Measurements from ENCODE around the gene UQCRH. TPM values are rescaled to one million over a fixed set of nuclear protein-coding genes. Genes with fewer than 3 reads are reported as not detected.

UQCRH gene
- total RNA-seq, 2 donors from 2014 or later: 375 to 400 TPM

DNA sequence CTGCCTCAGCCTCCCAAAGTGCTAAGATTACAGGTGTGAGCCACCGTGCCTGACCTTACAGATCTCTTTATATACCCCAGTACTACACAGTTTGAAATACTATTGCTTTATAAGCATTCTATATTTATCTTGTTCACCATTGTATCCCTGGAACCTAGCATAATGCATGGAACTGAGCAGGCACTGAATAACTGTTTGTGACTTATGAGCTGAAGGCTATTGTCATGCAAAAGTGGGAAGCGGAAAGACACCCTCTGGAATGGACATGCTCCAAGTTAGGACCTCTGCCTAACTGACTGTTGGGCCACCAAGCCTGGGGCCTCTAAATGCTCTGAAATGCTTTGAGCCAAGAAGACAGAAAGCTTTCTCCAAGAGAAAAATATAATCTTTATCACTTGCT lies 8.2 kb upstream of the UQCRH start:
- Mint-ChIP-seq H3K36me3 (ENCODE audit: low read depth) (peaks cover 49% of the 10 kb centered on the region), H3K27ac (no peak overlapping the region), H3K4me3 (no peak overlapping the region), H3K9me3 (no peaks in the 10 kb centered on the region), H3K27me3 (ENCODE audit: insufficient read depth) (no peaks in the 10 kb centered on the region), H3K4me1 (peaks cover 13% of the 10 kb centered on the region)
- H3K36me3 ChIP-seq (ENCODE audit: control insufficient read depth, insufficient read depth, low read length): peaks cover 67% of the 10 kb centered on the region
- no peak for DNase-seq
- WGBS, 2 experiments (ENCODE audit: insufficient coverage in 1 of 2, insufficient read length in 1 of 2): 94% methylated on average over 2 of the region's 2 CpGs
- no peaks in the 10 kb centered on the region for H3K4me1 ChIP-seq (ENCODE audit: control insufficient read depth, insufficient read depth, low read length)
- H3K9me3 ChIP-seq (ENCODE audit: control insufficient read depth, low read length): no peaks in the 10 kb centered on the region
- H3K4me3 ChIP-seq (ENCODE audit: low read length): no peak overlapping the region
- H3K9ac ChIP-seq (ENCODE audit: extremely low read depth, low read length, poor library complexity, severe bottlenecking): no peak overlapping the region
- H3K27me3 ChIP-seq (ENCODE audit: control insufficient read depth, insufficient read depth, low read length, poor library complexity, severe bottlenecking): no peaks in the 10 kb centered on the region
- H3K27ac ChIP-seq (ENCODE audit: low read depth, low read length): no peak overlapping the region
- no peak for TF ChIP-seq CTCF (conservative IDR thresholded peaks at IDR 0.05)

DNA sequence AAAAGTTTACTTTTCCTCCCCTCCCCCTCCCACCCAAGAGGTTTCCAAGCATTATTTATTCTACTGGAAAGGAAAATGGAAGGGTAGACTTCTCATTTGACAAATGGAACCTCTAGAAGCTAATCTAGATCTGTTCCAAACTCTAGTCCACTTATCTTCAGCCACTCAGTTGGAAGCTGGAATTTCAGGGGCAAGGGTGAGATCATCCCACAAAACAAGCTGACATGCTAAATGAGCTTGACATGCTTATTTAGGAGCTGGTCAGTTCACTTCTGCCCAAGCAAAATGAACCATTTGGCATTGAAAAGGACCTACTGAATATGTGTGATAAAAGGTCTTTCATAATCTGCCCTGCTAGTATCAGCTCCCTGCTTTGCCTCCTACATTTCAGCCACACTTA lies 5.1 kb upstream of the UQCRH start:
- H3K27me3 Mint-ChIP-seq (ENCODE audit: insufficient read depth): no peaks in the 10 kb centered on the region
- H3K27me3 ChIP-seq (ENCODE audit: control insufficient read depth, insufficient read depth, low read length, poor library complexity, severe bottlenecking): no peaks in the 10 kb centered on the region
- peaks cover 38% of the 10 kb centered on the region for H3K36me3 Mint-ChIP-seq (ENCODE audit: low read depth)
- TF ChIP-seq CTCF (conservative IDR thresholded peaks at IDR 0.05): no peak
- no peak overlapping the region for H3K27ac ChIP-seq (ENCODE audit: low read depth, low read length)
- H3K4me3 Mint-ChIP-seq: no peak overlapping the region
- peaks cover 50% of the 10 kb centered on the region for H3K36me3 ChIP-seq (ENCODE audit: control insufficient read depth, insufficient read depth, low read length)
- no peaks in the 10 kb centered on the region for H3K4me1 ChIP-seq (ENCODE audit: control insufficient read depth, insufficient read depth, low read length)
- no peak overlapping the region for H3K4me3 ChIP-seq (ENCODE audit: low read length)
- H3K27ac Mint-ChIP-seq: peak overlapping the region; percentile 36
- no peak for DNase-seq
- no peaks in the 10 kb centered on the region for H3K9me3 Mint-ChIP-seq
- peaks cover 25% of the 10 kb centered on the region for H3K4me1 Mint-ChIP-seq
- no peaks in the 10 kb centered on the region for H3K9me3 ChIP-seq (ENCODE audit: control insufficient read depth, low read length)
- H3K9ac ChIP-seq (ENCODE audit: extremely low read depth, low read length, poor library complexity, severe bottlenecking): no peak overlapping the region

- Histone ChIP-seq H3K4me3 (ENCODE audit: low read length) (peak overlapping the region; percentile 95), H3K36me3 (ENCODE audit: control insufficient read depth, insufficient read depth, low read length) (peaks cover 25% of the 10 kb centered on the region), H3K4me1 (ENCODE audit: control insufficient read depth, insufficient read depth, low read length) (no peaks in the 10 kb centered on the region), H3K27ac (ENCODE audit: low read depth, low read length) (peak overlapping the region; percentile 100), H3K9ac (ENCODE audit: extremely low read depth, low read length, poor library complexity, severe bottlenecking) (peak overlapping the region; percentile 96), H3K9me3 (ENCODE audit: control insufficient read depth, low read length) (no peaks in the 10 kb centered on the region), H3K27me3 (ENCODE audit: control insufficient read depth, insufficient read depth, low read length, poor library complexity, severe bottlenecking) (no peaks in the 10 kb centered on the region)
- Mint-ChIP-seq H3K36me3 (ENCODE audit: low read depth) (peaks cover 23% of the 10 kb centered on the region), H3K27me3 (ENCODE audit: insufficient read depth) (no peaks in the 10 kb centered on the region), H3K27ac (peak overlapping the region; percentile 91), H3K4me3 (peak overlapping the region; percentile 100), H3K9me3 (no peaks in the 10 kb centered on the region), H3K4me1 (peaks cover 25% of the 10 kb centered on the region)
- TF ChIP-seq CTCF (conservative IDR thresholded peaks at IDR 0.05): no peak
- DNase-seq: no peak
- WGBS, 2 experiments (ENCODE audit: insufficient coverage in 1 of 2, insufficient read length in 1 of 2): 77 to 80% methylated on average over 2 to 6 of the region's 6 CpGs
These were observed 2.7 kb upstream of the UQCRH start for GRCh38 chr1:46300673-46301405.

Measured in endodermal cell (in vitro differentiated cells).